HG03571 (cell line): ENCODE data around the gene MLLT3.
A peak's percentile ranks its signal among the peaks of the same experiment; 100 is the strongest.

Experiments used
- ATAC-seq: cut with Tn5 transposase; IDR thresholded peaks from one replicate; pipeline ENCODE4 v1.9.1; 2021; ENCODE audit not compliant: unreplicated experiment

Gene MLLT3

GRCh38 chr9:20518737-20519136 is 103.6 kb downstream of the MLLT3 start:
- no peak for ATAC-seq

- no peak for ATAC-seq
Measured at GRCh38 chr9:20513126-20513913, 109.0 kb downstream of the MLLT3 start.

GRCh38 chr9:20512636-20513035 is 109.7 kb downstream of the MLLT3 start:
- no peak for ATAC-seq

DNA sequence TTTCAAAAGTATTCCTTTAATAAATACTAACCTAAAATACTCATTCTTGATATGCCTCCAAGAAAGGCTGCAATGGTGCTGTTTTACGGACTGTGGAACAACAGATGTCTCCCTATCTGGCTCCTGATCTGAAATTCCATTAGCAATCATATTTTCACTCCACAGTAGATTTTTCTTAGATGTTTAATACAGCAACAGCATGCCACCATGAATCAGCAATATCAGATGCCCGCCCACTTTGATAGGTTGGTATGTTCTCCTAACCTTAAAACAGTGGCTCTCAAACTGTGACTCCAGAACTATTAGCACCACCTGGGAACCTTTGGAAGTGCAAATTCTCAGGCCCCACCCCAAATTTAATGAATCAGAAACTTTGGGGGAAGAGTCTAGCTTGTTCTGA is 110.2 kb downstream of the MLLT3 start:
- ATAC-seq, result no peak

GRCh38 chr9:20511686-20512085 is 110.6 kb downstream of the MLLT3 start:
- no peak for ATAC-seq

DNA sequence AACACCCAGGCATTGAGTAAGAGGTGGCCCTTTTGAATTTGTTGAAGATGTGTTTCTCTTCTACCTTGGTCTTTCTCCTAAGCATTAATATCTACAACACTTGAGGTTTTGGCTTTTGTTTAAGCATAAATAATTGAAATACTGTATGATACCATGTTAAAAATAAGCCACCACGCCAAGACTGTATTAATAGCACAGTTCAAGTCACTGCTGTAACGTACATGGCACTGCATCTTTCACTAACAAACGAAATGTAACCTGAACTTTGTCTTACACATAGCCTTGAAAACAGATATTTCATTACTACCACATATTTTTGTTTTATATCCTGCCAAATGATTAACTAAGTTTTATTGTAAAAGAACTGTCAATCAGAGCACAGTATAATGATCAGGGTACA is 112.8 kb downstream of the MLLT3 start:
- no peak for ATAC-seq

DNA sequence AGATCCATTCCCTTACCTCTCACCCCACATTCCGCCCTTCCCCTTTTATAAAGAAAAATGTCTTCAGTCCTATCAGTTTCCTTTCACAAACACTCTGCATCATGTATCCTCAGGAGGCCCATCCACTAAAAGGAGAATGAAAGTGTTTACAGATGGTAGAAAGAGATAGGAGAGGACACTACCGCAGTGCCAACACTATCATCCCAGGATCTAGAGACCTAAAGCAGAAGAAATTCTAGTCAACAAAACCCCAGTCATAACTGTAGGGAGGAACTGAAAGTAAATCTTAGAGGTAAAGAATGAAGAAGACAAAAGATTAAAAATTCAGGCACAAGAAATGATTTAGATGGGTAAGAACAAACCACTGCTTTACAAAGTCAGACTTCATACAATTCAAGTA is 114.1 kb downstream of the MLLT3 start:
- ATAC-seq, result peak; percentile 74

DNA sequence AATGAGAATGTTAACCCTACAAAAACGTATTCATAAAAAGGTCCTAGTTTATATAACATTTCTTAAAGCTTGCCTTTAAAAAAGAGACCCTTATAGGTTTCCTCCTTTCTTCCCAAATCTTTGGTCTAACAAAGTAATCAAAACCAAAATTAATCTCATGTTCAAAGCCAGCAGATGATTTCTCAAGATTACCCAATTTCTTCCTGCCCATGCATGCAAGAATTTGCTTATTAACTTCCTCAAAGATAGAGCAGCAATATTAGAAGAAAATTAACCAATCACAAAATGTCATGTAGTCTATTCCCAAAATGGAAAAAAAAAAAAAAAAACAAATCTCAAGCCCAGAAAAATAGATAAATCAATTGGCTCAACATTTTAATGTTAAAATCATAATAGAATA is 114.9 kb downstream of the MLLT3 start:
- no peak for ATAC-seq

DNA sequence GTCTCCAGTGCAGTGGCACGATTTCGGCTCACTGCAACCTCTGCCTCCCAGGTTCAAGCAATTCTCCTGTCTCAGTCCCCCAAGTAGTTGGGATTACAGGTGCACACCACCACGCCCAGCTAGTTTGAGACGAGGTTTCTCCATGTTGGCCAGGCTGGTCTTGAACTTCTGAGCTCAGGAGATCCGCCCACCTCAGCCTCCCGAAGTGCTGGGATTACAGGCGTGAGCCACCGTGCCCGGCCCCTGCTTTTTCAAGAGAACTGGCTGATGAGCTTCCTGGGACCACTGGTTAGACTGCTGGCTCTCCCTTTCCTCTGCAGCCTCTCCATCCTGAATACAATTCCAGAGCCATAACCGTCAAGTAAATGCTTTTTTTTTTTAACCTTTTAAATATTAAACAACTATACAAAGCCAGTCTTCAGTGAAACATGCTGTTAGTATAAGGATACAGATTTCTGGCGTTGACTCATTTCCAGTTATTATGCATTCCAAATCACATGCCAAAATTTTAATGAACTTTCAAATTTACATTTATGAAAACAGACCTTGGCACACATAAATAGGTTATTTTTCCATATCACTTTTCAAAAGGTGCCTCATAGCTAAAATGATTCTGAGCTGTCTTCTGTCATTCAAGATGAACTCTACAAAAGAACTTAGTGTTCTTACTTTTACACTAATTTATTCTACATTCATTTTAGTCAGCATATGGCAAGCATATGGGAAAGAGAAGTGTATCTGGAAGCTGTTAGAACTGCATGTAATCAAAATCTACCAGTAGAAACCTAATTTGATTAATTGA is 116.0 kb downstream of the MLLT3 start:
- ATAC-seq, result no peak

DNA sequence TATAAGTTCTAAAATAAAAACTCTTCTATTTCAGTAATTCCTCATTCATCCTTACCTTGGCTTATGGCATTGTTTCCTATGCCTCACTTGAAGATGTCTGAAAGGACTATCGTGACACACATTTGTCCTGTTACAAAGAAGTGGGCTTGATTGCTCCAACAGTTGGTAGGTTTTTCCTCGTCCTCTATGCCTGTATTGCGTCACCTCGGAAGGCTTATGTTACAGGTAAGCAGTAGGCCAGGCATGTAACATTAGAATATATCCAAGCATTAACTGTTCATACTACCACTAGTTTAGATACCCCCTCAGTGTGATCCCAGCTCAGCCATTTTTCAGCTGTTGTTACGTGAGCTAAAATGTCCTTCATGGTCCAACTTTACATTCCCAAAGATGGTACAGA is 116.7 kb downstream of the MLLT3 start:
- no peak for ATAC-seq

- no peak for ATAC-seq
Measured at GRCh38 chr9:20504930-20505329, 117.4 kb downstream of the MLLT3 start.

DNA sequence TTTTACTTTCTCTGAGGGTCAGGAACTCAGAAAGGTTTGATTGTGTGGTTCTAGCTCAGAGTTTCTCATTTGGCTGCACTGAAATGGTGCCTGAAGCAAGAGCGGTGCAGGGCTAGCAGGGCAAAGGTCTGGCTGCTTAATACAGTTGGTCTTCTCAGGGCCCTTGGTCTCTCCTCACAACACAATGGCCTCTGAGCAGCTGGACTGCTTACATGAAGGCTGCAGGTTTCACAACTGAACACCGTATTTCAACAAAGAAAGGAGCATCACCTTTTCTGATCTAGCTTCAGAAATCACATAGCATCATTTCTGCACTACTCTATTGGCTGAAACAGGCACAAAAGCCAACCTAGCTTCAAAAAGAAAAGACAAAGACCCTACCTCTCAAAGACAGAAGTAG is 122.2 kb downstream of the MLLT3 start:
- ATAC-seq, result no peak

- ATAC-seq, result no peak
Measured at GRCh38 chr9:20499013-20499412, 123.3 kb downstream of the MLLT3 start.

DNA sequence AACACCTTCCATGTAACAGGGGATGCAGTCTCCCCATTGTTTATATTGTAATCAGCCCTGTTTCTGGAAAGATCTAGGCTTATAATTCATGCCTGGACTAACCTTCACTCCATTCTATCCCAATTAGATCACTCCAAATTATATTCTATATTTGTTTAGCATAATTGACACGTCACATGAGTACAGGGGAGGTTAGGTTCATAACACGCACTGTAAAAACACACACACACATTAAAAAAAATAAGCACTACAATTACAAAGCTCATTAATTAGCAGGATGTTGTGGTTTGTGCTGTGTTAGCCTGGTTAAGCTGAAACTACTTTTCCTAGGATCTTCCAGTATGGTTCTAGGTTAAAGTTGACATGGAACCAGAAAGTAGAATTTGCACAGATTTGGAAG is 126.0 kb downstream of the MLLT3 start:
- ATAC-seq, result no peak

DNA sequence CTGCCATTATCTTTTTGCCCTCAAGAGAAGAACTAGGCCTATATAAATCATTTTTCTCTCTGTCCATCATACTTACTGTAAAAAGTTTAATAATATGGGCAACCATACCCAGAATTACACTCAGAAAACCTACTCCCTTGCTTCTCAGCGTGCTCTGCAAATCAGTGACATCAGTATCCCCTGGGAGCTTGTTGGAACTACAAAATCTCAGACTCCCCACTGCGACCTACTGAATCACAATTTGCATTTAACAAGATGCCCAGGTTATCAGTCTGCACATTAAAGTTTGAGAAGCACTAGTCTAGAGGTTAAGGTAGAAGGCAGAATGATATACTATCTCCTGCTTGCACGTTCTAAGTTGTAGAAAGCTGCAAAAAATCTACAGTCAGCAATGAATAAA is 127.2 kb downstream of the MLLT3 start:
- ATAC-seq, result no peak

DNA sequence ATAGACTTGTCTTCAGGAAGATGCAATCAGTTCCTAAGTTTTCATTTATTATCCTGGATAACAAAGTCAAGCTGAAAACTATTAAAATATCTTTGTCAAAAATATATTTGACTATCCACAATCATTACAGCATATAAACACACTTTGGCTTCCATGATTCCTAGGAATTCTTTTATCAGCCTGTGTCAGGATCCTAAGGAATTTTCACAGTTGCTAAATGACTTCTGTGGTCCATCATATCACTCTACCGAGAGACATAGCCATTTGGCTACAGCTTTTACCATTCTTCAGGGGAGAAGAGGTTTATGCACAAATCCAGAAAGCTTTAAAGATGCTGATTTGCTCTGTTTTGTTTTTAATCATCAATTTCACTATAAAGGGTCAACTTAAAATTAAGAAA is 128.3 kb downstream of the MLLT3 start:
- ATAC-seq, result no peak

DNA sequence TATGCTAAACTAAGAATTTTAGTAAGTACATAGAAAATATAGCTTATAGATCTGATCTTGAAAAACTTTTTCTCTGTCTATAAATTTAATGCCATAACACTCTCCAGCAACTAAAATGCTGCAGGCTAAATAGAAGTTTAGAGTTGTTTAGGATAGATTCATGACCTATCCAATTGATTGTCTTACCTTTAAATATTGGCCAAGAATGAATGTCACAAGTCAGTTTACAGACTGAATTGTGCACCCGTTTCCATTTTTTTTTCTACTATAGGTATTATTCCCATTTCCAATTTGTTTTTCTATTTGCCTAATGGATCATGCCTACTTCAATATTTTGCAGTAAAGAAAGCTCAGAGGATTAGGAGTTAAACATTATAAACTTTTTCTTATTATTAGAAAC is 129.5 kb downstream of the MLLT3 start:
- no peak for ATAC-seq

- ATAC-seq, result no peak
Measured at GRCh38 chr9:20491612-20492011, 130.7 kb downstream of the MLLT3 start.

DNA sequence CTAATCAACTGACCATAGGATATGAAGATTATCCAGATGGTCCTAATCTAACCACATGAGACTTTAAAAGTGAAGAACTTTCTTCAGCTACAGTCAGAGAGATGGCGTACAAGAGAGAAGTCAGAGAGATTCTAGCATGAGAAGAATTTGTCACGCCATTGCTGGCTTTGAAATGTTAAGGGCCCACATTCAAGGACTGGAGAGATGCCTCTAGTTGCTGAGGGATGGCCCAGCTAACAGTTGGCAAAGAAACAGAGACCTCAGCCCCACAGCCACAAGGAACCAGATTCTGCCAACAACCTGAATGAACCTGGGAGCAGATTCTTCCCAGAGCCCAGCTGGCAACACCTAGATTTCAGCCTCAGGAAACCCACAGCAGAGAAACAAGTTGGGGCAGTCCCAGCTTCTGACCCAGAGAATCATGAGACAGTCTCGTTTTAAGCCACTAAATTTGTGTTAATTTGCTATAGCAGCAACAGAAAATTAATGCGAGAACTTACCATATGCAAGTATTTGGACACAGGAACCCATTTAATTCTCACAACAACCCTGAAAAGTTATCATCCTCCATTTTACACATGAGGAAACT is 132.0 kb downstream of the MLLT3 start:
- no peak for ATAC-seq

- ATAC-seq, result no peak
Measured at GRCh38 chr9:20488691-20489090, 133.6 kb downstream of the MLLT3 start.

GRCh38 chr9:20486552-20486951 is 135.7 kb downstream of the MLLT3 start:
- no peak for ATAC-seq

DNA sequence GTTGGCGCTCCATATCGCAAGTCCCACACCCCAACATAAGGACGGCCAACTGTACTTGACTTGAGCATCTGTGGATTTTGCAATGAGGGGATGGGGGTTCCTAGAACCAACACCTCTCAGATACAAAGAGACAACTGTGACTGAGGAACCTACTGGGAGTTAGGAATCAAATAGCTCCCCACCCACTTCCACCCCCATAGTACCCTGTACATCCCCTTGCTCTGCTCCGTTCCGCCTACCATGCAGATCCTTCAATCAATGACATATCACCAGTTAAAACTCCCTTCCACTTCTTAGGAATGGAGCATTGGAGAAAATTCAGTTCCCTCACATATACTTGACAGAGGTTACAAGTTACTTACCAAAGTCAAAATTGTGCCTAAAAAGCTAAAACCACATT is 140.9 kb downstream of the MLLT3 start:
- ATAC-seq, result no peak
